GM21390 (cell line): ENCODE data around the gene NSF.

Source experiments
- ATAC-seq: cut with Tn5 transposase; IDR thresholded peaks from one replicate; pipeline ENCODE4 v1.9.1; 2021; ENCODE audit not compliant: unreplicated experiment

Gene NSF

DNA sequence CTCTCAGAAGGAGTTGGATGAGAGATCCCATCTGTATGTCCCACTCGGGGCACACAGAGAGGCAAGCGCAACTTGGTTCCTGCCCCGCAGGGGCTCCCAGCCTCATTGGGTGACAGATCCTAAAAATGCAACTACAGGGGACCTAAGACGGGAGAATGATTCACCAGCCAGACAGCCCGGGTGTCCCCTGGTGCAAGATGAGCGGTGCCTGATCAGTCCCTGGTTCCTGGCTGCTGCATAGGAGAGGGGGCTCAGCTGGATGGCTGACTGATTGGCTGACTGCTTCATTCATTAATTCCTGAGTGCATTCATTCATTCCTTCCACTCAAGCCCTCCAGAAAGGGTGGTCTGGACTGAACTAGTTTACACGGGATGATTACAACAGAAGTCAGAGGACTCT is 206.1 kb downstream of the NSF start:
- no peak for ATAC-seq

DNA sequence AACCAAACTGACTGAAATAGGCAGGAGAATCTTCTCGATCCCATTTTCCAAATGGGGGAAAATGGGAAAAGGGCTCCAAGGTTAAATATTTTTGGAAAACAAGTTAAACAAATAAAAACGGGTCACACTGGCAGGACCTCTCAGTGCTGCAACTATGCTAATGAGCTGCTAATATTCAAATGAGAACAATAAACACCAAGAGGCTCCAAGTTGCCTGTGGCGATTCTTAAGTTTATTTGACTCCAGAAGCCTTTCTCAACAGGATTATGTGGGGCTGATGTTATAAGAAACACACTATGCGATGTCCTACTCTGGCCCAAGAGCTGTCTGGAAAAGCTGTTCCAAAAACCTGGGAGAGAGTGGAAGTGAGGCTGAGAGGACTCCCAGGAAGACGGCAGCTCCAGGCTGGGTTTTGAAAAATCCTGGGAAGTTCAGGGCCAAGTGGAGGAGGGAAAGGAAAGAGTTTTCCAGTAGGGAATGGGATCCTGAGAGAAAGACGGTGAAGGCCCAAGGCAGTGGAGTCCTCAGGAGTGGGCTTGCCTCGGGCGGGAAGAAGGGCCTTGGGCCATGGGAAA is 206.6 kb downstream of the NSF start:
- ATAC-seq = no peak

DNA sequence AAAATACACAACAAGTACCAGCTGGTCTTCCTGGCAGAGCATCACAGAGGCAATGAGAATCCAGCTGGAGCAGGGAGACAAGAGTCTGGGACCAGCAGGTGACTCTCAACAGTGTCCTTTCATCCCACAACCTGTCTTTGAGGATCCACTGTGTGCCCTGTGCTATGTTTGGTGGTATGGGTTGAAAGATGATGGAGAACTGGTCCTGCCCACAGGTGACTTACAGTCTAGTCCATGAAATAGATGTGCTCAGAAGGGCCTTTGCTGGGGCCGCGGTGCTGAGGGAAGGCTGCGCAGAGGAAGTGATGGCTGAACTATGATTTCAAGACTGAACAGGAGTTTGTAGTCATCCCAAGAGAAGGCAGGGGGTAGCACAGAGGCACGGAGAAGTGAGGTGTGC is 210.1 kb downstream of the NSF start:
- ATAC-seq = no peak

DNA sequence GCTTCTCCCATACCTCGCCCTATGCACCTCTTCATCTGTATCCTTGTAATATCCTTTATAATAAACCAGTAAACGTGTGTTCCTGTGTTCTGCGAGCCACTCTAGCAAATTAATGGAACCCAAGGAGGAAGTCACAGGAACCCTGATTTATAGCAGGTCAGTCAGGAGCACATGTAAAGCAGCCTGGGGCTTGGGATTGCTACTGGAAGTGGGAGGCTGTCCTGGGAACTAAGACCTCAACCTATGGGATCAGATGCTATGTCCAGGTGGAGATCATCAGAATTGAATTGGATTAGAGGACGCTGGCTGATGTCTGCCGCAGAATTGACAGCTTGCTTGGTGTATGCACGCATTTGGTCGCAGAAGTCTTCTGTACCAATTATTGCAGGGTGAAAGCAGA is 212.3 kb downstream of the NSF start:
- ATAC-seq = no peak

DNA sequence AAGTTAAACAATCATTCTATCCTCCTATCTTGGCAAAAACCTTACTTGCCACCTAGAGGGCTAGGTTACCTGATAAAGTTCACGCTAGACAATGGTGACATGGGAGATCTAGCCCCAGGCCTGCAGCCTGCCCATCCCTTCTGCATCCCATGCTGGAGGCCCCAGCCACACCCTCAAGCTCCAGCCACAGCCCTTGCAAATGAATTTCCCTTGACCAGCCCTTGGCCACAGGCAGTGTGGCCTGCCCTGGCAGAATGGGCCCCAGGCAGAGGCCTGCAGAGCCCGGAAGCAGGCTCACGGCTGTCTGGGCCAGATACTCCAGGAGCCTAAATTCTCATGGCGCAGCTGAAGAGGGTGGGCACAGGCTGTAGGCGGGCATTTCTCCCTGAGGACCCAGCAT is 213.1 kb downstream of the NSF start:
- no peak for ATAC-seq

DNA sequence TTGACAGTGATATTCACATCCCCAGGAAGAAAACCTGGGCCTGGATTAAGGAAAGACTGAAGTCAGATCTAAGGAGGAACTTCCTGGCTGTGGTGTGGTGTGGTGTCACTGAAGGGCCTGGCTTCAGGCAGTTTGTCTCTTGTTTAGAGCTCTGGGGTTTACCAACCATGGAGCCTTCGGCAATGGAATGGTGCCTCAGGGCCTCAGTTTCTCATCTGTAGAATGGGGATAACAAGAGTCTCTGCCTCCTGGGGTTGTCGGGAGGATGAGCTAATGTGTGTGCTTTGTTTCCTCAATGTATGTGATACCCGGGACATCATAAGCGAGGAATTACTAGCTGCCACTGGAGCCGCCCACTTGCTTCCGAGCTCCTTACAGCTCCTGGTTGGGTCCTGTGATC is 215.3 kb downstream of the NSF start:
- ATAC-seq = no peak
